T47D (cell line): Measurements from ENCODE around the gene ZNF611.
"Not testable (repeated sequence)": the region's sequence is repeated elsewhere in the genome, so short reads cannot be mapped to it uniquely, and the experiment has no call there.

Source experiments
- DNase-seq, 2 experiments: peaks; one replicate each; pipeline versions ENCODE4 v3.0.0 to v3.0.0-alpha.2; 2011 to 2012; ENCODE audit warnings: low read depth in 1 of 2, low spot score in 1 of 2
- JUND ChIP-seq: IDR thresholded peaks from 2 replicates; pipeline ENCODE4 v1.6.1; 2012; ENCODE audit warnings: low read depth
- in situ Hi-C: cut with HindIII; loops from 2 replicates; pipeline ENCODE4 v1.10.0; 2016; ENCODE audit warnings: low sequenced_read_pairs, low pct_unique_long_range_greater_than_20kb

Gene ZNF611

DNA sequence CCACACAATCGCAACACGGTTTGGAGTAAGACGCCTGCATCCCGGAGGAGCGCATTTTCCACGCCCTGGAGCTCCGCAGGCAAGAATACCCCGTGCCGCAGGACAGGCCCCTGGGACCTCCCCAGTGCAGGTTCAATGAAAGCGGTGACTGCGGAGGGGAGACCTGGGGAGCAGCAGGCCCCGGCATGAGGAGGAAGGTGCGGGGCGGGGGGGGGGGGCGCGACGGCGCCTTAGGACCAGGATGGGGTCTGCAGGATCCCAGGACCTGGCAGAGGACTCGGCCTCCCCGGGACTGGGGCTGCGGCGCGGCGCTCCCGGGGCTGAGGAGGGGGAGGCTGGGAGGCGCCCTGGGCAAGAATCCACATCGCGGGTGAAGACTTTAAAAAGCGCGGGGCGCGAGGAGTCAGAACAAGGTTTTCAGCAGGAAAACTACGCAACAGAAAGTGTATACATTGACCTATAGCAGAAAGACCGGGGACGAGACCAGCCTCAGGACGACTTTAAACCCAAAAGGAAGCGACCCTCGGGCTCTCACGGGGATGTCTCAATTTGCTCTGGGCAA, 432 bp downstream of the ZNF611 start:
- TF ChIP-seq JUND = no peak
- DNase-seq = no peak
- in situ Hi-C loops = no loop called here

DNA sequence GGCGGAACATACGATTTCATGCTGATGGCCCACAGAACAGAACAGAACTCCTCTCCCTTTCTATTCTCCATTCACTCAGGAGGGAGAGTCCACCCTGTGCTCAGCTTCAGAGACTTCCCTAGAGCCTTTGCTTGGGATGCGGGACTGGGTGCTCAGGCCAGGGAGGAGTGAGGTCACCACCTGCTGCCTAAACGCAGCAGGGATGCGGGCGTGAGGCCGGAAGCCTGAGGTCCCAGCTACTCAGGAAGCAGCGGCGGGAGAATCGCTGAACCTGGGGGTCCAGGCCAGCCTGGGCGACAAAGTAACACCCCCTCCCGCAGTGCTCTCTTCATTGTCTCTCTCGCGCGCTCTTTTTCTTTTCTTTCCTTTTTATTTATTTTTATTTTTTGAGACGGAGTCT, 8.8 kb downstream of the ZNF611 start:
- in situ Hi-C loops = not testable (repeated sequence)

DNA sequence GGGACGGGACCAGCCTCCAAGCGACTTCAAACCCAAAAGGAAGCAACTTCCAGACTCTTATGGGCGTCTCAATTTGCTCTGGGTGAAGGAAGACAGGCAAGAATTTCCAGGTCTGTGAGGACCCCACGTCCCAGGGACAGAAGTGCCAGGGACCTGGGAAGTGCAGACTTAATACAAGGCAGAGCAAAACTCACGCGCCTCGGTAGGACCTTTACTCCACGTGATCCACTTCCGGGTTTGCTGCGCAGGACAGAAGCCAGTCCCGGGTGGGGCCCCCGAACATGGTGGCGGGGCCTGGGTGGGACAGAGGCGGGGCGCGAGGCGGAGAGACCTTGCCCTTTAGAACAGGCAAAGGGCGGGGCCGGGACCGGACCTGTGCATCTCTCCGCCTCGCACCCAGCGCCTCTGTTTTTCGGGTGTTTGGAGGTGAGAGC, 9.3 kb downstream of the ZNF611 start:
- no peak for DNase-seq
- TF ChIP-seq JUND = no peak
- in situ Hi-C loops = no loop called here

More for the DNA sequence above, 8.8 kb downstream of the ZNF611 start:
- not testable (repeated sequence) for DNase-seq

DNA sequence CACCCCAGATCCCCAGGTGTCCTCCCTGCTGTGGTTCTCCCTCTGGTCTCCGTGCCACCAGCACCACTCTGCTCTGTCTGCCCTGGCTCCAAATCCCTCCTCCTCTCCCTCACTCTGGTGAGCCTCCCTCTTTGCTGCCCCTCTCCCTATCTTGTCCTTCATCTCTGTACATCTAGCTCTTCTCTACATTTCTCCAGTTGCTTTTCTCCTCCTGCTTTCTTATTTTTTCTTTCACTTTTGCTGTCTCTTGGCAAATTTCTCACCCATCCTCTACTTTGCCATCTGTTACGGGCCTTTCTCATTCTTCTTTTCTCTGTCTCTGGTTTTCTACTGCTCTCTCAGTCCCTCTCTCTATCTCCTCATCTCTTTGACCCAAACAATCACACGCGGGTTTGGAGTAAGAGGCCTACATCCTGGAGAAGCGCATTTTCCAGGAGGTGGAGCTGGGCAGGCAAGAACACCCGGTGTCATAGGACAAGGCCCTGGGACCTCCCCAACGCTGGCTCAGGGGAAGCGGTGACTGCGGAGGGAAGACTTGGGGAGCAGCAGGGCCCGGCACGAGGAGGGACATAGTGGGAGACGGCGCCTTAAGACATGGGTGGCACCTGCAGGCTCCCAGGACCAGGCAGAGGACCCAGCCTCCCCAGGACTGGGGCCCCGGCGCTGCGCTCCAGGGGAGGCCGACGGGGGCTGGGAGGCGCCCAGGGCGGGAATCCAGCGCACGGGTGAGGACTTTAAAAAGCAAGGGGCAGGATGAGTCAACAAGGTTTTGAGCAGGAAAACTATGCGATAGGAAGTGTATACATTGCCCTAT, 9.9 kb downstream of the ZNF611 start:
- no peak for TF ChIP-seq JUND
- in situ Hi-C loops = no loop called here
- DNase-seq = no peak

DNA sequence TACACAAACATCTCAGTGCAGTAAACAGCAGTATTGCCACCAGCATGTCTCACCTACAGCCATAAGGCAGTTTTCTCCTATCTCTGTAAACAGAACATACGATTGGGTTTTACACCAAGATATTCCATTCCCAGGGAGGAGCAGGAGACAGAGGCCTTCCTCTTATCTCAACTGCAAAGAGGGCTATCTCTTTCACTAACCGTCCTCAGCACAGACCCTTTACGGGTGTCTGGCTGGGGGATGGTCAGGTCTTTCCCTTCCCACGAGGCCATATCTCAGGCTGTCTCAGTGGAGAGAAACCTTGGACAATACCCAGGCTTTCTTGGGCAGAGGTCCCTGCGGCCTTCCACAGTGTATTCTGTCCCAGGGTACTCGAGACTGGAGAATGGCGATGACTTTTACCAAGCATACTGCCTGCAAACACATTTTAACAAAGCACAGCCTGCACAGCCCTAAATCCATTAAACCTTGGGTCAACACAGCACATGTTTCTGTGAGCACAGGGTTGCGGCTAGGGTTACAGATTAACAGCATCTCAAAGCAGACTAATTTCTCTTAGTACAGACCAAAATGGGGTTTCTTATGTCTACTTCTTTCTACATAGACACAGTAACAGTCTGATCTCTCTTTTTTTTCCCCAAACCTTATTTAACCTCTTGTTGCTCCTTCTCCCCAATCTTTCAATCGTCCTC, 10.8 kb downstream of the ZNF611 start:
- in situ Hi-C loops, DNase-seq: not testable (repeated sequence)

DNA sequence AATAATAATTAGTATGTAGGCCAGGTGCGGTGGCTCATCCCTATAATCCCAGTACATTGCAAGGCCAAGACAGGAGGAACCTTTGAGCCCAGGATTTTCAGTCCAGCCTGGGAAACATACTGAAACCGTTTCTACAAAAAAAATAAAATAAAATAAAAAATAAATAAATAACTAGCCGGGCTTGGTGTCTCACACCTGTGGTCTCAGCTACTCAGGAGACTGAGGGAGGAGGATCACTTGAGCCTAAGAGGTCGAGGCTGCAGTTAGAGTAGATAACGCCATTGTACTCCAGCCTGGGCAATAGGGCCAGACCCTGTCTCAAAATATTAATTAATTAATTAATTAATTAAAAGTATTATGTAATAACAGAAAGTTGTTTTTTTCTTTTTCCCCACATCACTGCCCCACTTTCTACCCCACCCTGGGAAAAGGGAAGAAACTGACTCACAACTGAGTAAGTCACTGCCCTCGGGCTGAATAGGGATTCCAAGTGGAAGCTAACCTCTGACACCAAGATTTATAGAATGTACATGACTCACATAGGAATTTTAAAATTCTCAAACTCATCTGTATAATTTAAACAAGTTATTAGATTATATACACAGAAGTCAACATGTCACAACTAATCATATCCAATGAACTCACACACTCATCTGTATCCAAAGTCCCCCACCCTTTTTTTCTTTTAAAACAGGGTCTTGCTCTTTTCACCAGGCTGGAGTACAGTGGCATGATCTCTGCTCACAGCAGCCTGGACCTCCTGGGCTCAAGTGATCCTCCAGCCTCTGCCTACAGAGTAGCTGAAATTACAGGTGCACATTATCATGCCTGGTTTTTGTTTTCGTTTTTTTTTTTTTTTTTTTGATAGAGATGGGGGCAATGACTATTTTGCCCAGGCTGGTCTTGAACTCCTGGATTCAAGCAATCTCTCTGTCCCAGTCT, 12.5 kb downstream of the ZNF611 start:
- no peak for TF ChIP-seq JUND
- DNase-seq = peak in 1 of 2 experiments; percentile 28
- in situ Hi-C loops = no loop called here

DNA sequence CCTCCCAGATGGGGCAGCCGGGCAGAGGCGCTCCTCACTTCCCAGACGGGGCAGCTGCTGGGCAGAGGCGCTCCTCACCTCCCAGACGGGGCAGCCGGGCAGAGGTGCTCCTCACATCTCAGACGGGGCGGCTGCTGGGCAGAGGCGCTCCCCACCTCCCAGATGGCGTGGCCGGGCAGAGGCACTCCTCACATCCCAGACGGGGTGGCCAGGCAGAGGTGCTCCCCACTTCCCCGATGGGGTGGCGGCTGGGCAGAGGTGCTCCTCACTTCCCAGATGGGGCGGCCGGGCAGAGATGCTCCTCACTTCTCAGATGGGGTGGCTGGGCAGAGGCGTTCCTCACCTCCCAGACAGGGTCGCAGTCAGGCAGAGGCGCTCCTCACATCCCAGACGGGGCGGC, 14.3 kb downstream of the ZNF611 start:
- in situ Hi-C loops, DNase-seq: not testable (repeated sequence)

DNA sequence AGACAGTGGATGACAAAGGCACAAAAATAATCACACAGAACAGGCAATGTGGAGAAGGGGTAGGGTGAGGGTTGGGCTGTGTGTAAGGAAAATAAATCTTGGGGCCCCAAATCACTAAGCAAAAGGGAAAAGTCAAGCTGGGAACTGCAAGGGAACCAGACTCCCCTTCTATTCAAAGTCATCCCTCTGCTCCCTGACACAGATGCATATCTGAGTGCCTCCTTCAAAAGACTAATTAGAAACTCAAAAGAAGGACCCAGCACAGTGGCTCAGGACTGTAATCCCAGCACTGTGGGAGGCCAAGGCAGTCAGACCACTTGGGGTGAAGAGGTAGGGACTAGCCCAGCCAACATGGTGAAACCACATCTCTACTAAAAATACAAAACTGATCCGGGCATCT, 18.3 kb downstream of the ZNF611 start:
- DNase-seq = no peak
- no peak for TF ChIP-seq JUND
- in situ Hi-C loops = no loop called here

DNA sequence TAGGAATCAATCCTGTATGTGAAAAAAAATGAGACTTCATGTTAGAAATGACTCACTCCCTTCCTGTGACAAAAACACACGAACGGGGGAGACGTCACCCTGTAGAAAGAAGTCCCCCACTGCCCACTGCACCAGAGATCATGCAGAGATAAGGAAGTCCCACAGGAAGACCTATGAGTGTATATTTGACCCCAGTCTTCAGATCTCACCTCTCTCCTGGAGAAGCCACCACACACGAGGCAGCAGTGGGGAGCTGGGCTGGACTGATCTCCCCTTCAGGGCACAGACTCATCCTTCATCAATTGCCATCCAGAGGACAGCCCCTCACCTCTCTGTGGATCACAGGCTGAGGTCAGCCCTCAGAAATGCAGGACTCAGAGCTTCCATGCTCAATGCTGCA, 18.9 kb downstream of the ZNF611 start:
- DNase-seq, in situ Hi-C loops: not testable (repeated sequence)

DNA sequence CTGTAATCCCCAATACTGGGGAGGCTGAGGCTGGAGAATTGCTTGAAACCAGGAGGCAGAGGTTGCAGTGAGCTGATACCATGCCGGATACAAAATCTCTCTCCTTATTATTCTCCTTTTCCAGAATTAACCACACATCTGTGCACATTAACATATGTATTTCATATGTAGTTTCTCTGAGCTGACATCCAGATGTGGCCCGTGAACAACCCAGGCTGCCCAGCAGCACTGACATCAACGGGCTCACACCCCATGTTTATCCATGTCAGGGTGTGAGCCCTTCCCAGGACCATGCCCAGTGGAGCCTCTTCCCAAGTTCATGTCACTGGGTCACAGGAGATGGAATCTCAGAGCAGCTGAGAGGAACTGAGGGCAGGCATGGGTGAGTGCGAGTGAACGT, 19.5 kb downstream of the ZNF611 start:
- in situ Hi-C loops, DNase-seq: not testable (repeated sequence)

DNA sequence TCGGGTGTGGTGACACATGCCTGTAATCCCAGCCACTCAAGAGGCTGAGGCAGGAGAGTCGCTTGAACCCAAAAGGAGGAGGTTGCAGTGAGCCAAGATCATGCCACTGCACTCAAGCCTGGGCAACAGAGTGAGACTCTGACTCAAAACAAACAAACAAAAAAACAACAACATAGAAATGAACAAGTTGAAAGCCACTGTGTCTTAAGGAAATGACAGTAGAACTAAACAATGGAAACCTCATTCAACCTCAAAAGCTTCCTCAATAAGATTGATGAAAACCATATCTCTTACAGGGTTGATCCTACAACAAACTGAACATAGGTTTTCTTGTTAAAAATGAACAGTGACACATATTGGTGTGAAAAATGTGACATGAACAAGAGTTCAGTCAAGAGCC, 21.8 kb downstream of the ZNF611 start:
- DNase-seq, in situ Hi-C loops: not testable (repeated sequence)

DNA sequence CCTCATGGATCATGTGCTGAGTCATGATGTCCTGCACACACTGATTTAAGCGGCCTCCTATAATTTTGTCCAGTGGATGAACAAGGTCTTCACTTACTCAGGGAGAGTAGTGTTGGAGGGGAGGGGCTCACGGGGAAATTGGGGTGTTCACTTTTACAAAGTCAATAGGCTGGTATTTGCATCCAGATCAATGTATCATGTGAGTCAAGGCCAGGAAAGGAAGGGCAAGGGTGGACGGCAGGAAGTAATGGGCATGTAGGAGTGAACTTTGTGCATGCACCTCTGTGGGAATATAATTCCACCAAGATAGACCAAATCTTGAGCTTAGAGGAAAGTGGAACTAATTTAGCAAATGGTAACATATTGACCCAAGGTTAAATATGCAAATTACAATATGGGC, 23.2 kb downstream of the ZNF611 start:
- in situ Hi-C loops, DNase-seq: not testable (repeated sequence)
